Loucy (cell line): Measurements from ENCODE around the gene PLXNA2.

Experiments used
- CTCF ChIP-seq: fragments of 200-600 bp; sonication (generic); conservative IDR thresholded peaks from 2 replicates; pipeline ENCODE4 v1.5.1; 2014; ENCODE audit warnings: mild to moderate bottlenecking, antibody characterized with exemption, low read length
- EZH2phosphoT487 ChIP-seq: fragments of 200-600 bp; IDR thresholded peaks from 2 replicates; pipeline ENCODE4 v1.6.1; 2018; ENCODE audit warnings: antibody characterized with exemption, mild to moderate bottlenecking, moderate library complexity, borderline replicate concordance

GRCh38 chr1:208151728-208152598 is 92.2 kb downstream of the PLXNA2 start:
- TF ChIP-seq CTCF (no peak), EZH2phosphoT487 (no peak)
